HCT116 (cell line): ENCODE measurements around the gene COG8. TPM values are rescaled to one million over a fixed set of nuclear protein-coding genes. Genes with fewer than 3 reads are reported as not detected.

Experiments used
- ATAC-seq: fragments of 200-7000 bp; cut with Tn5 transposase; 2 replicates; pipeline ENCODE4 v1.9.1; 2020; ENCODE audit warnings: mild to moderate bottlenecking, moderate library complexity
- BruUV-seq: library from RNA; stranded (reverse); fragments of 400-500 nt; replicated peaks from 2 replicates; lab custom pipeline; 2021; lab: Mats Ljungman, UMichigan
- CTCF ChIA-PET: fragments of 300-600 bp; sonication (Branson Sonifier 250); formaldehyde crosslinking; loops from one replicate; lab custom pipeline; 2021; ENCODE audit warnings: antibody characterized with exemption; lab: Charles Lee
- POLR2A ChIA-PET: fragments of 300-600, 350-600 bp; sonication (Branson Sonifier 250); formaldehyde crosslinking; loops from one replicate; lab custom pipeline; 2021; ENCODE audit warnings: antibody characterized with exemption; lab: Charles Lee
- RAD21 ChIA-PET, 2 experiments: fragments of 300-600 bp; sonication (Branson Sonifier 250); formaldehyde crosslinking; loops; one replicate each; lab custom pipeline; 2023; ENCODE audit warnings: low total read pairs in 2 of 2; ENCODE audit not compliant: uncharacterized antibody in 2 of 2, unreplicated experiment in 2 of 2, low non-redundant PET in 1 of 2; lab: Charles Lee
- DNase-seq: peaks from one replicate; pipeline ENCODE4 v3.0.0-alpha.2; 2010; ENCODE audit warnings: low read depth, low spot score
- H2AFZ ChIP-seq: fragments of 200-600 bp; shearing (Covaris generic), sonication (generic); 2 replicates; pipeline ENCODE4 v1.6.1; 2017; ENCODE audit warnings: low read depth, mixed run types, mixed read lengths, antibody characterized with exemption, low read length; ENCODE audit not compliant: poor library complexity, severe bottlenecking
- H3K27ac ChIP-seq: 2 replicates; pipeline ENCODE4 v1.5.1; 2012; ENCODE audit warnings: low read depth, low read length
- H3K27me3 ChIP-seq: fragments of 200-600 bp; sonication (generic); 2 replicates; pipeline ENCODE4 v1.6.1; 2016; ENCODE audit warnings: mixed run types, low read length, mixed read lengths; ENCODE audit not compliant: insufficient read depth
- H3K36me3 ChIP-seq, 2 experiments: fragments of 200-500 bp in 1 of 2; fragments of 200-600 bp in 1 of 2; sonication (Bioruptor generic) in 1 of 2; sonication (generic) in 1 of 2; 2 replicates each; pipeline versions ENCODE4 v1.5.1 to v1.6.1; 2014 to 2016; ENCODE audit warnings: low read length in 2 of 2, inconsistent platforms in 1 of 2, mixed read lengths in 1 of 2, mixed run types in 1 of 2; ENCODE audit not compliant: insufficient read depth in 2 of 2, control insufficient read depth in 1 of 2
- H3K4me1 ChIP-seq, 2 experiments: fragments of 200-600 bp in 1 of 2; sonication (generic) in 1 of 2; 2 replicates each; pipeline versions ENCODE4 v1.5.1 to v1.6.1; 2012 to 2017; ENCODE audit warnings: low read length in 2 of 2, inconsistent platforms in 1 of 2, mild to moderate bottlenecking in 1 of 2, mixed read lengths in 1 of 2, mixed run types in 1 of 2, moderate library complexity in 1 of 2; ENCODE audit not compliant: insufficient read depth in 2 of 2, control insufficient read depth in 1 of 2
- H3K4me2 ChIP-seq: fragments of 200-600 bp; sonication (generic); 2 replicates; pipeline ENCODE4 v1.6.1; 2017; ENCODE audit warnings: mixed run types, low read length, mixed read lengths
- H3K4me3 ChIP-seq, 2 experiments: fragments of 200-600 bp in 1 of 2; sonication (generic) in 1 of 2; replicated peaks in 1 of 2; 2 replicates each; pipeline ENCODE4 v1.5.1; 2011 to 2016; ENCODE audit warnings: low read length in 2 of 2, control low read depth in 1 of 2, low read depth in 1 of 2, mild to moderate bottlenecking in 1 of 2, mixed read lengths in 1 of 2, mixed run types in 1 of 2
- H3K79me2 ChIP-seq: fragments of 200-600 bp; sonication (generic); 2 replicates; pipeline ENCODE4 v1.6.1; 2017; ENCODE audit warnings: mild to moderate bottlenecking, mixed run types, low read length, moderate library complexity, mixed read lengths; ENCODE audit not compliant: insufficient read depth
- H3K9ac ChIP-seq: fragments of 200-600 bp; sonication (generic); 2 replicates; pipeline ENCODE4 v1.6.1; 2016; ENCODE audit warnings: low read length, mixed read lengths
- H3K9me2 ChIP-seq: fragments of 200-600 bp; sonication (generic), shearing (Covaris generic); 2 replicates; pipeline ENCODE4 v1.6.1; 2017; ENCODE audit warnings: mixed run types, mild to moderate bottlenecking, moderate library complexity; ENCODE audit not compliant: insufficient read depth
- H3K9me3 ChIP-seq, 2 experiments: fragments of 200-500 bp in 1 of 2; fragments of 200-600 bp in 1 of 2; sonication (Bioruptor generic) in 1 of 2; sonication (generic) in 1 of 2; 2 replicates each; pipeline ENCODE4 v1.6.1; 2014 to 2017; ENCODE audit warnings: low read length in 2 of 2, mixed read lengths in 2 of 2, inconsistent platforms in 1 of 2, low read depth in 1 of 2, mild to moderate bottlenecking in 1 of 2, mixed run types in 1 of 2, moderate library complexity in 1 of 2; ENCODE audit not compliant: control insufficient read depth in 1 of 2, insufficient read depth in 1 of 2
- H4K20me1 ChIP-seq: fragments of 200-600 bp; sonication (generic), shearing (Covaris generic); 2 replicates; pipeline ENCODE4 v1.6.1; 2017; ENCODE audit warnings: mixed run types, mild to moderate bottlenecking, moderate library complexity; ENCODE audit not compliant: insufficient read depth
- CBX3 ChIP-seq: IDR thresholded peaks from 2 replicates; pipeline ENCODE4 v1.6.1; 2012; ENCODE audit warnings: low read depth
- CEBPB ChIP-seq: IDR thresholded peaks from 2 replicates; pipeline ENCODE4 v1.6.1; 2012; ENCODE audit warnings: low read depth
- ELF1 ChIP-seq: IDR thresholded peaks from 2 replicates; pipeline ENCODE4 v1.6.1; 2012; ENCODE audit warnings: low read depth, borderline replicate concordance
- FOSL1 ChIP-seq: IDR thresholded peaks from 2 replicates; pipeline ENCODE4 v1.6.1; 2012; ENCODE audit warnings: low read depth
- JUND ChIP-seq: IDR thresholded peaks from 2 replicates; pipeline ENCODE4 v1.6.1; 2012
- POLR2A ChIP-seq: IDR thresholded peaks from 2 replicates; pipeline ENCODE4 v1.7.0; 2011; ENCODE audit warnings: borderline replicate concordance; ENCODE audit not compliant: insufficient read depth, insufficient read length; ENCODE audit errors: extremely low read depth
- RAD21 ChIP-seq: IDR thresholded peaks from 2 replicates; pipeline ENCODE4 v1.6.1; 2012; ENCODE audit warnings: low read depth, mild to moderate bottlenecking
- SIN3A ChIP-seq: IDR thresholded peaks from 2 replicates; pipeline ENCODE4 v1.6.1; 2012; ENCODE audit warnings: low read depth
- SP1 ChIP-seq: IDR thresholded peaks from 2 replicates; pipeline ENCODE4 v1.6.1; 2012; ENCODE audit warnings: low read depth
- TCF7L2 ChIP-seq: IDR thresholded peaks from 2 replicates; pipeline ENCODE4 v1.7.0; 2011; ENCODE audit warnings: borderline replicate concordance, inconsistent platforms; ENCODE audit not compliant: insufficient read depth, insufficient read length; ENCODE audit errors: extremely low read depth
- YY1 ChIP-seq: IDR thresholded peaks from 2 replicates; pipeline ENCODE4 v1.6.1; 2011; ENCODE audit warnings: low read length, low read depth, moderate library complexity, mild to moderate bottlenecking; ENCODE audit not compliant: insufficient replicate concordance; ENCODE audit errors: extremely low read depth
- ZFX ChIP-seq: fragments of 450-650 bp; IDR thresholded peaks from 2 replicates; pipeline ENCODE4 v1.6.1; 2017
- intact Hi-C: fragments of 100-400 bp; cut with micrococcal nuclease; formaldehyde crosslinking; loops from 2 replicates; pipeline ENCODE4 v1.10.0; 2022
- total RNA-seq: library from RNA; stranded (reverse); gene quantifications from one replicate; pipeline ENCODE4 v1.2.1, GENCODE V29; 2021; ENCODE audit not compliant: unreplicated experiment
- TF ChIP-seq, protein P1 (sequence below): IDR thresholded peaks from 2 replicates; pipeline ENCODE4 v1.6.1; 2011; ENCODE audit warnings: mild to moderate bottlenecking, low read length, moderate library complexity; ENCODE audit not compliant: insufficient replicate concordance; ENCODE audit errors: extremely low read depth
- TF ChIP-seq, protein P2 (sequence below): IDR thresholded peaks from 2 replicates; pipeline ENCODE4 v1.6.1; 2012; ENCODE audit warnings: low read depth
- TF ChIP-seq, protein P3 (sequence below): IDR thresholded peaks from 2 replicates; pipeline ENCODE4 v1.6.1; 2012

Gene COG8
- total RNA-seq, 1 experiment from 2014 or later, result 50.3 TPM

DNA sequence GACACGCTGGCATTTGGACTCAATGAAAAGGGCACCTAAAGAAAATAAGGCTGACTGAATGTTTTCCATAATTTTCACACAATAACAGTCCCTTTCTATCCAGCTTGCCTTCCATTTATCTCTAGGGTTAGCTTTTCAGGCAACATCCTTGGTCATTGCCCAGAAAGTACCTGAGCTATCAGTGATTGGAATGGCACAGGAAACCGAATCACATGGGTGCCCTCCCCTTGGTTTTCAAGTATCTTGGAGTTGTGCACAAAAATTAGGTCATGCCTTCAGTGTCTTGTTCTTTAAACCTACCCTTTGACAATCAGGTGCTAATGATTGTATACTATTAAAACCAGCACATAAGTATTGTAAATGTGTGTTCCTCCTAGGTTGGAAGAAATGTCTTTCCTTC, 31.5 kb downstream of the COG8 start:
- no peak overlapping the region for H3K4me2 ChIP-seq
- POLR2A ChIA-PET, result no interaction called here
- intact Hi-C loops, result no loop called here

More for the DNA sequence above, 31.5 kb downstream of the COG8 start:
- Histone ChIP-seq H3K27ac (no peak overlapping the region), H3K9me2 (no peaks in the 10 kb centered on the region), H3K9ac (no peak overlapping the region), H3K36me3 (peaks cover 0 to 4% of the 10 kb centered on the region in 2 experiments; a peak in 1 of 4 replicates), H3K27me3 (no peaks in the 10 kb centered on the region), H2AFZ (no peak overlapping the region), H3K9me3 (no peaks in the 10 kb centered on the region), H3K79me2 (peaks cover 15% of the 10 kb centered on the region), H3K4me3 (no peak overlapping the region), H4K20me1 (no peaks in the 10 kb centered on the region), H3K4me1 (peaks cover 4 to 14% of the 10 kb centered on the region in 2 experiments)
- DNase-seq, result no peak
- no peak for ATAC-seq
- ChIA-PET CTCF (no interaction called here), RAD21 (no interaction called here)
- no TSS peak for BruUV-seq
- TF ChIP-seq RAD21 (no peak), CEBPB (no peak), FOSL1 (no peak), JUND (no peak), SP1 (no peak), ELF1 (no peak), CBX3 (no peak), ZFX (no peak), YY1 (no peak), POLR2A (no peak), SIN3A (no peak), TCF7L2 (no peak)
- TF ChIP-seq, protein P1, sequence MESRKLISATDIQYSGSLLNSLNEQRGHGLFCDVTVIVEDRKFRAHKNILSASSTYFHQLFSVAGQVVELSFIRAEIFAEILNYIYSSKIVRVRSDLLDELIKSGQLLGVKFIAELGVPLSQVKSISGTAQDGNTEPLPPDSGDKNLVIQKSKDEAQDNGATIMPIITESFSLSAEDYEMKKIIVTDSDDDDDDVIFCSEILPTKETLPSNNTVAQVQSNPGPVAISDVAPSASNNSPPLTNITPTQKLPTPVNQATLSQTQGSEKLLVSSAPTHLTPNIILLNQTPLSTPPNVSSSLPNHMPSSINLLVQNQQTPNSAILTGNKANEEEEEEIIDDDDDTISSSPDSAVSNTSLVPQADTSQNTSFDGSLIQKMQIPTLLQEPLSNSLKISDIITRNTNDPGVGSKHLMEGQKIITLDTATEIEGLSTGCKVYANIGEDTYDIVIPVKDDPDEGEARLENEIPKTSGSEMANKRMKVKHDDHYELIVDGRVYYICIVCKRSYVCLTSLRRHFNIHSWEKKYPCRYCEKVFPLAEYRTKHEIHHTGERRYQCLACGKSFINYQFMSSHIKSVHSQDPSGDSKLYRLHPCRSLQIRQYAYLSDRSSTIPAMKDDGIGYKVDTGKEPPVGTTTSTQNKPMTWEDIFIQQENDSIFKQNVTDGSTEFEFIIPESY, result no peak
- TF ChIP-seq, protein P2, sequence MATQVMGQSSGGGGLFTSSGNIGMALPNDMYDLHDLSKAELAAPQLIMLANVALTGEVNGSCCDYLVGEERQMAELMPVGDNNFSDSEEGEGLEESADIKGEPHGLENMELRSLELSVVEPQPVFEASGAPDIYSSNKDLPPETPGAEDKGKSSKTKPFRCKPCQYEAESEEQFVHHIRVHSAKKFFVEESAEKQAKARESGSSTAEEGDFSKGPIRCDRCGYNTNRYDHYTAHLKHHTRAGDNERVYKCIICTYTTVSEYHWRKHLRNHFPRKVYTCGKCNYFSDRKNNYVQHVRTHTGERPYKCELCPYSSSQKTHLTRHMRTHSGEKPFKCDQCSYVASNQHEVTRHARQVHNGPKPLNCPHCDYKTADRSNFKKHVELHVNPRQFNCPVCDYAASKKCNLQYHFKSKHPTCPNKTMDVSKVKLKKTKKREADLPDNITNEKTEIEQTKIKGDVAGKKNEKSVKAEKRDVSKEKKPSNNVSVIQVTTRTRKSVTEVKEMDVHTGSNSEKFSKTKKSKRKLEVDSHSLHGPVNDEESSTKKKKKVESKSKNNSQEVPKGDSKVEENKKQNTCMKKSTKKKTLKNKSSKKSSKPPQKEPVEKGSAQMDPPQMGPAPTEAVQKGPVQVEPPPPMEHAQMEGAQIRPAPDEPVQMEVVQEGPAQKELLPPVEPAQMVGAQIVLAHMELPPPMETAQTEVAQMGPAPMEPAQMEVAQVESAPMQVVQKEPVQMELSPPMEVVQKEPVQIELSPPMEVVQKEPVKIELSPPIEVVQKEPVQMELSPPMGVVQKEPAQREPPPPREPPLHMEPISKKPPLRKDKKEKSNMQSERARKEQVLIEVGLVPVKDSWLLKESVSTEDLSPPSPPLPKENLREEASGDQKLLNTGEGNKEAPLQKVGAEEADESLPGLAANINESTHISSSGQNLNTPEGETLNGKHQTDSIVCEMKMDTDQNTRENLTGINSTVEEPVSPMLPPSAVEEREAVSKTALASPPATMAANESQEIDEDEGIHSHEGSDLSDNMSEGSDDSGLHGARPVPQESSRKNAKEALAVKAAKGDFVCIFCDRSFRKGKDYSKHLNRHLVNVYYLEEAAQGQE, result no peak
- TF ChIP-seq, protein P3, sequence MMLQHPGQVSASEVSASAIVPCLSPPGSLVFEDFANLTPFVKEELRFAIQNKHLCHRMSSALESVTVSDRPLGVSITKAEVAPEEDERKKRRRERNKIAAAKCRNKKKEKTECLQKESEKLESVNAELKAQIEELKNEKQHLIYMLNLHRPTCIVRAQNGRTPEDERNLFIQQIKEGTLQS, result no peak
